Measurements from ENCODE around the gene RPL26. TPM values are rescaled to one million over a fixed set of nuclear protein-coding genes. Genes with fewer than 3 reads are reported as not detected.

The RPL26 gene
- total RNA-seq, 5 donors from 2014 or later (not counting 1 experiment from before 2014, with no cell fraction given) = 2,515 to 2,978 (median 2,612) TPM

GRCh38 chr17:8391711-8392110 is 8.7 kb upstream of the RPL26 start:
- ChIA-PET POLR2A (interaction anchor here in 1 of 2 donors (0.5 kb wide), 1 partner anchor 1173 kb away, joined by 10 read pairs; no protein-coding TSS in a partner anchor), CTCF (interaction anchor here in 1 of 2 donors (1.0 kb wide), 1 partner anchor 47 kb away, joined by 4 read pairs; no protein-coding TSS in a partner anchor)
- DNase-seq (no peak), ATAC-seq (replicated peaks in 1 of 4) (no peak)
- Mint-ChIP-seq H3K27me3 (peaks cover 0 to 4% of the 10 kb centered on the region in 2 donors), H3K4me3 (no peak overlapping the region), H3K27ac (no peak overlapping the region), H3K4me1 (peaks cover 21 to 28% (median 23%) of the 10 kb centered on the region in 3 donors), H3K36me3 (no peaks in the 10 kb centered on the region), H3K9me3 (no peaks in the 10 kb centered on the region)
- Histone ChIP-seq H3K9me3 (no peaks in the 10 kb centered on the region), H3K36me3 (ENCODE audit: control insufficient read depth in 2 of 2, extremely low read depth in 1 of 2, insufficient read depth in 1 of 2, low read length in 1 of 2) (no peaks in the 10 kb centered on the region), H3K4me3 (ENCODE audit: control insufficient read depth in 1 of 2, extremely low read depth in 1 of 2, low read length in 1 of 2) (no peak overlapping the region), H3K27me3 (replicated peaks in 1 of 2; ENCODE audit: control insufficient read depth in 2 of 2, extremely low read depth in 1 of 2, insufficient read depth in 2 of 2, low read length in 1 of 2) (peaks cover 0 to 4% of the 10 kb centered on the region in 2 experiments), H3K4me1 (ENCODE audit: control insufficient read depth in 1 of 2, extremely low read depth in 1 of 2, insufficient read depth in 2 of 2, low read length in 2 of 2) (peaks cover 6 to 49% of the 10 kb centered on the region in 2 experiments), H3K27ac (ENCODE audit: low read length) (no peak overlapping the region)
- 30% methylated on average over 2 of the region's 9 CpGs for WGBS (ENCODE audit: insufficient coverage)

- H3K27ac ChIP-seq (ENCODE audit: low read length) = peak overlapping the region; percentile 34
- H3K27me3 Mint-ChIP-seq = no peaks in the 10 kb centered on the region
- H3K4me3 Mint-ChIP-seq = peak overlapping the region in 1 of 3 donors; percentile 21
Measured at GRCh38 chr17:8387914-8388651, 5.1 kb upstream of the RPL26 start.

GRCh38 chr17:8386841-8387240 is 3.8 kb upstream of the RPL26 start:
- ChIA-PET POLR2A (interaction anchor here (0.7 kb wide), 2 partner anchors 49 to 58 kb away, joined by 3 read pairs; partner anchors contain the start of gene NDEL1 (in 1 of the 2)), CTCF (interaction anchor here in 1 of 2 donors (0.5 to 0.7 kb wide), 4 partner anchors 10 to 99 kb away, joined by 3 read pairs; partner anchors contain the start of gene KRABD2)
- H3K27ac Mint-ChIP-seq = peak overlapping the region in 1 of 2 donors; percentile 5

More at GRCh38 chr17:8387914-8388651, 5.1 kb upstream of the RPL26 start:
- ATAC-seq (replicated peaks in 1 of 4) (no peak), DNase-seq (peak in 18 of 35 experiments; percentile 16 to 71 (median 31))
- POLR2A ChIA-PET = interaction anchor here in 1 of 2 donors (0.6 kb wide), 1 partner anchor 51 kb away, joined by 4 read pairs; no protein-coding TSS in a partner anchor
- no peak overlapping the region for H3K4me3 ChIP-seq (ENCODE audit: control insufficient read depth in 1 of 2, extremely low read depth in 1 of 2, low read length in 1 of 2)
- no peaks in the 10 kb centered on the region for H3K9me3 ChIP-seq
- H3K36me3 ChIP-seq (ENCODE audit: control insufficient read depth in 2 of 2, extremely low read depth in 1 of 2, insufficient read depth in 1 of 2, low read length in 1 of 2) = no peaks in the 10 kb centered on the region
- no peaks in the 10 kb centered on the region for H3K27me3 ChIP-seq (replicated peaks in 1 of 2; ENCODE audit: control insufficient read depth in 2 of 2, extremely low read depth in 1 of 2, insufficient read depth in 2 of 2, low read length in 1 of 2)
- WGBS (ENCODE audit: insufficient coverage) = 22% methylated on average over 1 of the region's 7 CpGs
- Mint-ChIP-seq H3K4me1 (peaks cover 25 to 35% (median 32%) of the 10 kb centered on the region in 3 donors), H3K9me3 (no peaks in the 10 kb centered on the region), H3K27ac (peak overlapping the region in 1 of 2 donors; percentile 16), H3K36me3 (peaks cover under 1% of the 10 kb centered on the region)
- peaks cover 0 to 55% of the 10 kb centered on the region in 2 experiments for H3K4me1 ChIP-seq (ENCODE audit: control insufficient read depth in 1 of 2, extremely low read depth in 1 of 2, insufficient read depth in 2 of 2, low read length in 2 of 2)
- CTCF ChIA-PET = interaction anchor here (0.6 to 0.8 kb wide), 2 partner anchors 11 to 141 kb away, joined by 3 to 5 read pairs; partner anchors contain the start of gene KRABD2 (in 1 of the 2)

GRCh38 chr17:8384801-8385378 is 1.9 kb upstream of the RPL26 start:
- Mint-ChIP-seq H3K27me3 (no peaks in the 10 kb centered on the region), H3K9me3 (no peaks in the 10 kb centered on the region), H3K4me1 (peaks cover 54 to 65% (median 54%) of the 10 kb centered on the region in 3 donors), H3K27ac (peak overlapping the region; percentile 52 to 81), H3K36me3 (peaks cover 20% of the 10 kb centered on the region), H3K4me3 (peak overlapping the region; percentile 89 to 100 (median 100))
- POLR2A ChIA-PET = no interaction called here
- Histone ChIP-seq H3K27ac (ENCODE audit: low read length) (no peak overlapping the region), H3K36me3 (ENCODE audit: control insufficient read depth in 2 of 2, extremely low read depth in 1 of 2, insufficient read depth in 1 of 2, low read length in 1 of 2) (peaks cover 7 to 19% of the 10 kb centered on the region in 2 donors), H3K27me3 (replicated peaks in 1 of 2; ENCODE audit: control insufficient read depth in 2 of 2, extremely low read depth in 1 of 2, insufficient read depth in 2 of 2, low read length in 1 of 2) (no peaks in the 10 kb centered on the region), H3K9me3 (no peaks in the 10 kb centered on the region), H3K4me3 (ENCODE audit: control insufficient read depth in 1 of 2, extremely low read depth in 1 of 2, low read length in 1 of 2) (no peak overlapping the region), H3K4me1 (ENCODE audit: control insufficient read depth in 1 of 2, extremely low read depth in 1 of 2, insufficient read depth in 2 of 2, low read length in 2 of 2) (peaks cover 20 to 60% of the 10 kb centered on the region in 2 experiments)
- no peak for ATAC-seq (replicated peaks in 1 of 4)
- WGBS (ENCODE audit: insufficient coverage) = 90% methylated on average over 8 of the region's 12 CpGs
- no peak for DNase-seq
- CTCF ChIA-PET = no interaction called here

More at GRCh38 chr17:8386841-8387240, 3.8 kb upstream of the RPL26 start:
- ATAC-seq (replicated peaks in 1 of 4) (no peak), DNase-seq (no peak)
- H3K4me3 Mint-ChIP-seq = no peak overlapping the region
- no peaks in the 10 kb centered on the region for H3K27me3 Mint-ChIP-seq
- Histone ChIP-seq H3K4me1 (ENCODE audit: control insufficient read depth in 1 of 2, extremely low read depth in 1 of 2, insufficient read depth in 2 of 2, low read length in 2 of 2) (peaks cover 5 to 51% of the 10 kb centered on the region in 2 experiments), H3K4me3 (ENCODE audit: control insufficient read depth in 1 of 2, extremely low read depth in 1 of 2, low read length in 1 of 2) (no peak overlapping the region), H3K36me3 (ENCODE audit: control insufficient read depth in 2 of 2, extremely low read depth in 1 of 2, insufficient read depth in 1 of 2, low read length in 1 of 2) (no peaks in the 10 kb centered on the region), H3K9me3 (no peaks in the 10 kb centered on the region), H3K27ac (ENCODE audit: low read length) (no peak overlapping the region), H3K27me3 (replicated peaks in 1 of 2; ENCODE audit: control insufficient read depth in 2 of 2, extremely low read depth in 1 of 2, insufficient read depth in 2 of 2, low read length in 1 of 2) (no peaks in the 10 kb centered on the region)
- WGBS (ENCODE audit: insufficient coverage) = 85% methylated on average over 6 of the region's 6 CpGs
- H3K36me3 Mint-ChIP-seq = peaks cover 10% of the 10 kb centered on the region
- no peaks in the 10 kb centered on the region for H3K9me3 Mint-ChIP-seq
- peaks cover 37 to 47% (median 39%) of the 10 kb centered on the region in 3 donors for H3K4me1 Mint-ChIP-seq

GRCh38 chr17:8382880-8383142 is 182 bp downstream of the RPL26 start:
- POLR2A ChIA-PET = no interaction called here
- peak in 1 of 4 experiments; percentile 0 for ATAC-seq (replicated peaks in 1 of 4)
- WGBS (ENCODE audit: insufficient coverage) = 0% methylated on average over 15 of the region's 15 CpGs
- peak overlapping the region; percentile 75 to 96 for H3K4me3 ChIP-seq (ENCODE audit: control insufficient read depth in 1 of 2, extremely low read depth in 1 of 2, low read length in 1 of 2)
- peaks cover 38% of the 10 kb centered on the region for H3K36me3 Mint-ChIP-seq
- H3K9me3 Mint-ChIP-seq = no peaks in the 10 kb centered on the region
- peaks cover 20 to 52% of the 10 kb centered on the region in 2 experiments for H3K4me1 ChIP-seq (ENCODE audit: control insufficient read depth in 1 of 2, extremely low read depth in 1 of 2, insufficient read depth in 2 of 2, low read length in 2 of 2)
- H3K36me3 ChIP-seq (ENCODE audit: control insufficient read depth in 2 of 2, extremely low read depth in 1 of 2, insufficient read depth in 1 of 2, low read length in 1 of 2) = peaks cover 8 to 39% of the 10 kb centered on the region in 2 donors
- no peaks in the 10 kb centered on the region for H3K9me3 ChIP-seq
- peak overlapping the region; percentile 36 for H3K27ac ChIP-seq (ENCODE audit: low read length)
- H3K27ac Mint-ChIP-seq = peak overlapping the region; percentile 90 to 95
- DNase-seq = no peak
- no peaks in the 10 kb centered on the region for H3K27me3 Mint-ChIP-seq
- peak overlapping the region; percentile 89 to 100 (median 100) for H3K4me3 Mint-ChIP-seq
- CTCF ChIA-PET = no interaction called here
- peaks cover 59 to 74% (median 61%) of the 10 kb centered on the region in 3 donors for H3K4me1 Mint-ChIP-seq
- H3K27me3 ChIP-seq (replicated peaks in 1 of 2; ENCODE audit: control insufficient read depth in 2 of 2, extremely low read depth in 1 of 2, insufficient read depth in 2 of 2, low read length in 1 of 2) = no peaks in the 10 kb centered on the region
